ENCODE measurements around the gene SMPD4. TPM values are rescaled to one million over a fixed set of nuclear protein-coding genes. Genes with fewer than 3 reads are reported as not detected.
"Not testable (repeated sequence)": the region's sequence is repeated elsewhere in the genome, so short reads cannot be mapped to it uniquely, and the experiment has no call there.

The SMPD4 gene
- total and polyA plus RNA-seq, 9 of the 15 experiments (the other 6 are each of a cell fraction or from before 2014, with no cell fraction given), result 7.5 to 123 (median 35.7) TPM

- H3K9me3 ChIP-seq (replicated peaks; ENCODE audit: control insufficient read depth, insufficient read depth, low read depth, low read length); BruUV-seq (replicated peaks); H3K27me3 ChIP-seq (ENCODE audit: control insufficient read depth in 2 of 2, insufficient read depth in 2 of 2, low read length in 2 of 2); FAIRE-seq; H3K9me1 ChIP-seq (ENCODE audit: control insufficient read depth, insufficient read depth, low read length); H3K79me2 ChIP-seq (ENCODE audit: control insufficient read depth, insufficient read depth, low read length); H3K27ac ChIP-seq (ENCODE audit: extremely low read depth, low read depth, low read length); intact Hi-C loops (cut with micrococcal nuclease); POLR2A ChIA-PET; H4K20me1 ChIP-seq (replicated peaks; ENCODE audit: control insufficient read depth, insufficient read depth, low read length); H3K36me3 ChIP-seq (ENCODE audit: control insufficient read depth, insufficient read depth, low read length); CTCF ChIA-PET (ENCODE audit: low intra/inter-chr PET ratio); in situ Hi-C loops (cut with MboI): not testable (repeated sequence)
- ATAC-seq (peak; percentile 99), DNase-seq (ENCODE audit: extremely low read depth in 1 of 4, low spot score in 3 of 4) (peak; percentile 84 to 91 (median 84))
- peaks cover 0 to 35% of the 10 kb centered on the region in 2 experiments; a peak in 2 of 5 replicates for H3K4me1 ChIP-seq (replicated peaks in 1 of 2; ENCODE audit: control insufficient read depth in 2 of 2, insufficient read depth in 2 of 2, low read length in 2 of 2)
- WGBS (ENCODE audit: insufficient coverage, low coverage, missing lambda C conversion rate), result 0% methylated on average over 10 of the region's 48 CpGs
- peak overlapping the region; percentile 65 for H3K4me3 ChIP-seq
- H2AFZ ChIP-seq (ENCODE audit: low read depth, low read length), result peak overlapping the region; percentile 70; the same call in 1 of the 2 replicates
- H3K9ac ChIP-seq (ENCODE audit: insufficient read depth in 1 of 2, low read depth in 2 of 2, low read length in 2 of 2), result peak overlapping the region; percentile 56 to 87; a peak in 3 of 4 replicates
- peak overlapping the region; percentile 78; the same call in 1 of the 2 replicates for H3K4me2 ChIP-seq (ENCODE audit: insufficient read depth, low read length)
- TF ChIP-seq GABPB1 (CRISPR knock-in tag; IDR thresholded peaks at IDR 0.05) (peak; percentile 91), CXXC5 (CRISPR knock-in tag; IDR thresholded peaks at IDR 0.05) (peak; percentile 70), GABPA (tag; conservative IDR thresholded peaks at IDR 0.05; ENCODE audit: low read depth) (peak; percentile 92), ELF1 (tag; IDR thresholded peaks at IDR 0.05) (peak; percentile 50; the same call in 1 of the 2 replicates), POLR2A (conservative IDR thresholded peaks at IDR 0.05) (0 out of 2 replicates have a peak, but pooled peaks have one; percentile 45), POLR2G (IDR thresholded peaks at IDR 0.05; ENCODE audit: low read depth, low read length) (peak; percentile 70), SIN3B (IDR thresholded peaks at IDR 0.05; ENCODE audit: low read depth) (peak; percentile 67; the same call in 1 of the 2 replicates), L3MBTL2 (IDR thresholded peaks at IDR 0.05) (peak; percentile 53; the same call in 1 of the 2 replicates), PHF20 (IDR thresholded peaks at IDR 0.05; ENCODE audit: partially characterized antibody) (peak; percentile 27), CREB1 (IDR thresholded peaks at IDR 0.05) (peak; percentile 68), CREB1 (CRISPR knock-in tag; IDR thresholded peaks at IDR 0.05) (peak; percentile 64; the same call in 1 of the 2 replicates), ZNF143 (CRISPR knock-in tag; IDR thresholded peaks at IDR 0.05) (peak; percentile 65), E2F6 (IDR thresholded peaks at IDR 0.05; ENCODE audit: borderline replicate concordance in 1 of 2, extremely low read depth in 1 of 2, insufficient read depth in 1 of 2, insufficient read length in 1 of 2, low read depth in 1 of 2, low read length in 1 of 2, poor library complexity in 1 of 2, severe bottlenecking in 1 of 2) (peak in 1 of 2 experiments; percentile 80), ESRRA (IDR thresholded peaks at IDR 0.05; ENCODE audit: borderline replicate concordance, low read depth) (peak; percentile 25; the same call in 1 of the 2 replicates)
- TF ChIP-seq, protein P1, sequence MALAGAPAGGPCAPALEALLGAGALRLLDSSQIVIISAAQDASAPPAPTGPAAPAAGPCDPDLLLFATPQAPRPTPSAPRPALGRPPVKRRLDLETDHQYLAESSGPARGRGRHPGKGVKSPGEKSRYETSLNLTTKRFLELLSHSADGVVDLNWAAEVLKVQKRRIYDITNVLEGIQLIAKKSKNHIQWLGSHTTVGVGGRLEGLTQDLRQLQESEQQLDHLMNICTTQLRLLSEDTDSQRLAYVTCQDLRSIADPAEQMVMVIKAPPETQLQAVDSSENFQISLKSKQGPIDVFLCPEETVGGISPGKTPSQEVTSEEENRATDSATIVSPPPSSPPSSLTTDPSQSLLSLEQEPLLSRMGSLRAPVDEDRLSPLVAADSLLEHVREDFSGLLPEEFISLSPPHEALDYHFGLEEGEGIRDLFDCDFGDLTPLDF (CRISPR knock-in tag; IDR thresholded peaks at IDR 0.05), result peak; percentile 36; the same call in 1 of the 2 replicates
- TF ChIP-seq, protein P2, sequence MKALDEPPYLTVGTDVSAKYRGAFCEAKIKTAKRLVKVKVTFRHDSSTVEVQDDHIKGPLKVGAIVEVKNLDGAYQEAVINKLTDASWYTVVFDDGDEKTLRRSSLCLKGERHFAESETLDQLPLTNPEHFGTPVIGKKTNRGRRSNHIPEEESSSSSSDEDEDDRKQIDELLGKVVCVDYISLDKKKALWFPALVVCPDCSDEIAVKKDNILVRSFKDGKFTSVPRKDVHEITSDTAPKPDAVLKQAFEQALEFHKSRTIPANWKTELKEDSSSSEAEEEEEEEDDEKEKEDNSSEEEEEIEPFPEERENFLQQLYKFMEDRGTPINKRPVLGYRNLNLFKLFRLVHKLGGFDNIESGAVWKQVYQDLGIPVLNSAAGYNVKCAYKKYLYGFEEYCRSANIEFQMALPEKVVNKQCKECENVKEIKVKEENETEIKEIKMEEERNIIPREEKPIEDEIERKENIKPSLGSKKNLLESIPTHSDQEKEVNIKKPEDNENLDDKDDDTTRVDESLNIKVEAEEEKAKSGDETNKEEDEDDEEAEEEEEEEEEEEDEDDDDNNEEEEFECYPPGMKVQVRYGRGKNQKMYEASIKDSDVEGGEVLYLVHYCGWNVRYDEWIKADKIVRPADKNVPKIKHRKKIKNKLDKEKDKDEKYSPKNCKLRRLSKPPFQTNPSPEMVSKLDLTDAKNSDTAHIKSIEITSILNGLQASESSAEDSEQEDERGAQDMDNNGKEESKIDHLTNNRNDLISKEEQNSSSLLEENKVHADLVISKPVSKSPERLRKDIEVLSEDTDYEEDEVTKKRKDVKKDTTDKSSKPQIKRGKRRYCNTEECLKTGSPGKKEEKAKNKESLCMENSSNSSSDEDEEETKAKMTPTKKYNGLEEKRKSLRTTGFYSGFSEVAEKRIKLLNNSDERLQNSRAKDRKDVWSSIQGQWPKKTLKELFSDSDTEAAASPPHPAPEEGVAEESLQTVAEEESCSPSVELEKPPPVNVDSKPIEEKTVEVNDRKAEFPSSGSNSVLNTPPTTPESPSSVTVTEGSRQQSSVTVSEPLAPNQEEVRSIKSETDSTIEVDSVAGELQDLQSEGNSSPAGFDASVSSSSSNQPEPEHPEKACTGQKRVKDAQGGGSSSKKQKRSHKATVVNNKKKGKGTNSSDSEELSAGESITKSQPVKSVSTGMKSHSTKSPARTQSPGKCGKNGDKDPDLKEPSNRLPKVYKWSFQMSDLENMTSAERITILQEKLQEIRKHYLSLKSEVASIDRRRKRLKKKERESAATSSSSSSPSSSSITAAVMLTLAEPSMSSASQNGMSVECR (CRISPR knock-in tag; IDR thresholded peaks at IDR 0.05), result 0 out of 2 replicates have a peak, but pooled peaks have one; percentile 18
Measured at GRCh38 chr2:130229161-130229510, 47.7 kb upstream of the SMPD4 start.
